NCI-H1092 (cell line): ENCODE results near the gene ZBTB18.

Experiments
- DNase-seq: peaks from one replicate; lab custom pipeline; 2025; lab: John Stamatoyannopoulos, UW

ZBTB18 gene

DNA sequence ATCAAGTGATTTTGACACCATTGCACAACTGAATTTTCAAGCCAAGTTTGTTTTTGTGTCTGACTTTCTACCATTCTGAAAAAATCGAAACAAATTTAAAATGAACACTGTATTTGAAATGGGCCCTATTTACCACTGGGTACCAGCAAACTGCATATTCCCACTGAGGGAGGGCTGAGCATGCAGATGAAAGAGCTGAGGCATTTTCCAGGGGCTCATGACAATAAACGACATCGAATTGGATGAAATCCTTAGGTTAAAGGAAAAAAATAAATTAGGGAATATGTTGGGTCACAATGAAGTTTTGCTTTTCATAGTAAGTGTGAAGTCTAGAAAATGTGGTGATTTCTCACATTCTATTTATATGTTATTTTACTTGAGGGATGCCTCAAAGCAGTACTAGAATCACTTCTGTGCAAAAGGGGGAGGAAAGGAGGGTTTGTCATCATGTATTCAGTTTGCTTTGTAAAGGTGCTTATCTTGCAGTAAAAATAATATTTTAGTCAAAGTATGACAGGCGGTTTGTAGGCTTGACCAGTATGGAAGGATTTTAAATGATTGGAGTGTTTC is 11.2 kb downstream of the ZBTB18 start:
- DNase-seq: no peak

DNA sequence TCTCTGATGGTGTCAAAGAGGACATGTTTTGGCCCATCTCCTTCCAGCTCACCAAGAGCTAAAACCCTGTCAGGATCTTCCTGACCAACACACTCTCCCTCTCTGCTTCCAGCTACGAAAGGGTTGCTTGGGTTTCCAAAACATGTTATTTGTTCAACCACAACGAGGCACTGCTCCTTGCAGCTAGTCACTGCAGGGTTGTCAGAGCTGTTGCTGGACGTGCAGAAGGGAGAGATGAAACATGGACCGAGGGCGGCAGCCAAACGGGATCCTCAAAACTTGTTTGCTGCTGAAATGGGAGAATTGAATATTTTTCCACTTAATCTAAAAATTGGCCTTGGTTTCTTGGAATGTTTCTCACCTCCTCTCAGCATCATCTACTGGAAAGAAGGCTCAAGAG is 12.4 kb downstream of the ZBTB18 start:
- no peak for DNase-seq

GRCh38 chr1:244064621-244065020 is 13.5 kb downstream of the ZBTB18 start:
- DNase-seq: no peak

DNA sequence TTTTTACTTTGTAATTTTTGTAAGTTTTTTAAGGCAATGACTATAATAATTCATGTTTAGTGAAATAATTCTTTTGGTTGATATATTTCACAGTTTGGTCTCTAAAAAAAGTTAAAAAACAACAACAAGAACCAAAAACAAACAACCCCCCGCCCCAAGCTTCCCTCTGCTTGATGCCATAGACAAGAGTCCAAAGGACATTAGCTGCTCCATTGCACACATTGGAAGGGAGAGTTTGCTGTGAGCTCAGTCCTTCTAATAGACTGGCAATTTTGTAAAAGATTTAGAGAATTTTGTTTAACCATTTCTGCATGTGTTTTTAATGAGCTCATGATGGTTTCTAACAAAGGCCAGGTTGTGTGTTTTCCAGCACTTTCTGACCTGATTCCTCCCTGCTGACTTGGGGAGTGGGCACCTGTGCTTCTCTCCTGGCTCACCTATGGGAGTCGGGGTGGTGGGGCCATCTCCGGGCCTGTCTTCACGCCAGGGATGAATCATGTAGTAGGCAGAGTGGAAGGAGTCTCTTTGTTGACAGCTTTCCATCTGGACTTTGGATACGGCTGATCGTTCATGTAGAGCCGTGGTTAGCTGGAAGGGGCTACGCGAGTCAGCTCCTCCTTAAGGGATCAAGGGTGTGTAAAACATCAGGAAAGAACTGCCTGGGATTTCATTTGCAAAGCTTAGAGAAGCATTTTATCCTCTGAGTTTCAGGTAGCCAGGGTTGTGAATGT is 14.1 kb downstream of the ZBTB18 start:
- DNase-seq: no peak

- no peak for DNase-seq
Observed at GRCh38 chr1:244065960-244066388, 14.9 kb downstream of the ZBTB18 start.

- no peak for DNase-seq
Observed at GRCh38 chr1:244066954-244067716, 16.1 kb downstream of the ZBTB18 start.

- no peak for DNase-seq
Observed at GRCh38 chr1:244067893-244068292, 16.8 kb downstream of the ZBTB18 start.

GRCh38 chr1:244068567-244068966 is 17.5 kb downstream of the ZBTB18 start:
- DNase-seq: no peak

DNA sequence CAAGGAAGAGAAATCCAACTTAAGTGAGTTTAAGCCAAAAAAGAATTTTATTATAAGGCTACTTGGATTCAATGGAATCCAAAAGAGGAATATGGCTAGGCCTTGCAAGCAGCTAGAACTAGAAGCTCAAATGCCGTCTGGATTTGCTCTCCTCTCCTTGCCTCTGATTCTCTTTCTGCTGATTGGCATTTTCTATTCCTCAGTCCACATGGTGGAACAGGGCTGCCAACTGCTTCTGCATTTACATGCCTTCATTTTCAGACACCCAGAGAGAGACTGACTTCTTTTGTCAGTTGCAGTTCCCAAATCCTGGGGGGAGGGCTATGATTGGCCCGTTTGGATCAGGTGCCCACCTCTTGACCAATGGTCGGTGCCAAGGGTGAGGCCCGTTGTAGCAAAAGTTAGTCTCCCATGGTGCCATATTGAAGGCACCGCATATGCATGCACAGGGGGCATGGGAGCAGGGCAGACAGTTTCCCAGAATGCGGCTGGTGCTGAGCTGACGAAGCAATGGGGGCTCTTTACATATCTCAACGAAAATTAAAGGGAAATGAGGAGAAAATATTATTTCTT is 18.3 kb downstream of the ZBTB18 start:
- no peak for DNase-seq

GRCh38 chr1:244074559-244075171 is 23.6 kb downstream of the ZBTB18 start:
- no peak for DNase-seq

DNA sequence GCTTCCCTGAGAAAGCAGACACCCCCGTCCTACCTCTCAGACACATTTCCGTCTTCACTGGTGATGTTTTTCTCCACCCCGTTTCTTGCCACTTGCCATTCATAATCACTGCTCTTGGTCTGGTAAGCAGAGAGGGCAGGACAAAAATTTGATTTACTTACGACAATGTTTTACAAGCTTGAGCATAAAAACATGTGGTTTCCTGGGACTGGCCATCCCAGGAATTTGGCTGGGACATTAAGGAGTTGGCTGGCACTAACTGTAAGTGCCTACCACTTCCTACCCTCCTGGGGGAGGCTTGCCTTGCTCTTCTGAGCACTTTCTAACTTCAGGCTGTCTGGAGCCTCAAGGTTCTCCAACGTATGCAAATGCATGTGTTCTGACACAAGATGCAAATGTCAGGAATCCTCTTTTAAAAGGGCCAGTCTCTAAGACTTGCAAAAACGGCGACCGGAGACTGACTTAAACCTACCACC is 24.2 kb downstream of the ZBTB18 start:
- DNase-seq: no peak

GRCh38 chr1:244076740-244077139 is 25.7 kb downstream of the ZBTB18 start:
- no peak for DNase-seq

DNA sequence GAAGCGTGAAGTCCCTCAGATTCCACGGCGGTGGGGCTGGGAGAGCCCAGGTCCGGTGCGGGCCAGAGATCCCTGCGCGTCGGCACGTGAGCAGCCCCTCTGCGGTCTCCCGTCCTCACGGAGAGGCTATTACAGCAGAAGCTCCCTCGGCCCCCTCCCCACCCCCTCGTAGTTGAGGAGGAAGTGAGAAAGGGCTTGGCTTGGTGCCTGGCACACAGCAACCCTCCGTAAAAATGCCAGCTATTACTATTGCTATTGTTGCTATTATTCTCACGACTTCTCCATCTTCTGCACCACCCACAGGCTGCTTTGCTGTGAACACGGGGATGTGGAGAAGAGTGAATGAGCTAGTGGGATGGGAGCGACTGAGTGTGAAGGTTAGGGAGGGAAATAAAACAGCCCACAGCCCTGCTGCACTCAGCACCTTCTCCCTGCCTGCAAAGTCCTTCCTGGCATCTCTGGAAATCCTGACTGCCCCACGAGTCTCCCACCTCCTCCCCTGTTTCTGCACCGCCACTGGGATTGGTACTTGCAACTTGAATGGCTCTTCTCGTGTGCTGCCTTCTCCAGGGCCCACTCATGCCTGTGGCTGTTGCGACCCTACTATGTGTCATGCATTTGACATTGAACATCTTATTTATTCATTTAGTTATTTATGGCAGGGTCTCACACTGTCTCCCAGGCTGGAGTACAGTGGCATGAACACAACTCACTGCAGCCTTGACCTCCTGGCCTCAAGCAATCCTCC is 26.6 kb downstream of the ZBTB18 start:
- DNase-seq: peak; percentile 13

DNA sequence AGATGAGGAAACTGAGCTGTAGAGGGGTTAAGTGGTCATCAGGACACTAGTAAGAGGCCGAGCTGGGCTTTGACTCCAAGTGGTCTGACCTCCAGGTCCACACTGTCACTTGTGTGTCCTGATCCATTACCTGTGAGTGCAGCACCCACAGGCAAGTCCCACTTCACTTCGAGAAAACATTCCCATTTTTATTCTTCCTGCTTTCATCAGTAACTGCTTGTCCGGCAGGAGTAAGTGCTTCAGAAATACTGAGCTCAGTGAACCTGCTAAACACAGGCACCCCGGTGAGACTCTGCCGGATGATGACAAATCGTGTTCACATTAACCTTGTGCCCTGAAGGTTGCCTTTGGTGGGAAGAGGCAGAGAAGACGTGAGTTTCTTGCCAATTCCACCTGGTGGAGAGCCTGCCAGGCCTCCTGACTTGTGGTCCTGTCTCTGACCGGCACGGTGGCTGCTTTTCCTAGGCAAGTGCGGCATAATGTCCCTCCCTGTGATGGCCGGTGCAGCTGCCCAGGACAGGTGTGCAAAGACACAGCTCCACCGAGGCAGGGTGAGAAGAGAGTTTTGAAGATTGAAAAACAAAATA is 29.4 kb downstream of the ZBTB18 start:
- DNase-seq: no peak

GRCh38 chr1:244082969-244083368 is 31.9 kb downstream of the ZBTB18 start:
- no peak for DNase-seq

- DNase-seq: no peak
Observed at GRCh38 chr1:244083383-244083943, 32.4 kb downstream of the ZBTB18 start.

DNA sequence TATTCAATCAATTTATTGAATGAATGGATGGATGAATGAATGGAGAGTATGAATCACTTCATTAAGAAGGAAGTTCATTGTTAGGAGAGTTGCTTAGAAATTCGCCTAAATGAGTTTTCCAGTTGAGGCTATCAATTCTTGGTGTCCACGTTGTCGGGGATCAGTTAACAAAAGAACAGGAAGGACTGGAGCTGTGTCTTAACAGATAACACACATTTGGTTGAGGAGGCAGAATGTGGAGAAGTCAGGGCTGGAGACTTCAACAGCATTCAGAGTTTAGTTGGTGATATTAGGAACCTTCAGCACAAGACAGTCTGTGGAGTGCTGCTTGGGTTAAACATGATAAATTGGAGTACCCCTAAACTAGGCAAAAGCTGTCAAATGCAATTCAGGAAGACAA is 33.7 kb downstream of the ZBTB18 start:
- DNase-seq: no peak

DNA sequence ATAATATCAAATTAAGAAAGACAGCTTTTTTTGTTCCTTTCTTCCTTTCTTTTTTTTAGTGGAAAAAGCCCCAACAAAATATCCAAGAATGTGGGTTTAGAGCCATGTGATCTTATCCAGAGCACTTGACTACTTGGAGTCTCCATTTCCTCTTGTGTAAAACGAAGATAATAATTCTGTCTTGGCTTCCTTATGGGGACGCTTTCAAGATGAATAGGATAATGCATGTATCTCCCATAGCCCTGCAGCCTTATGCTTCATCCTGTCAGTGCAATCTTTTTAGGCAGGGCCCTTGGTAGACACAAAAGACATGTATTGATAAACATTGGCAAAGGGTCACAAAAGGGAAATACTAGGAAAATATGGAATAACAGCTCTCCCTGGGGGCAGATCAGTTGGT is 34.8 kb downstream of the ZBTB18 start:
- no peak for DNase-seq

DNA sequence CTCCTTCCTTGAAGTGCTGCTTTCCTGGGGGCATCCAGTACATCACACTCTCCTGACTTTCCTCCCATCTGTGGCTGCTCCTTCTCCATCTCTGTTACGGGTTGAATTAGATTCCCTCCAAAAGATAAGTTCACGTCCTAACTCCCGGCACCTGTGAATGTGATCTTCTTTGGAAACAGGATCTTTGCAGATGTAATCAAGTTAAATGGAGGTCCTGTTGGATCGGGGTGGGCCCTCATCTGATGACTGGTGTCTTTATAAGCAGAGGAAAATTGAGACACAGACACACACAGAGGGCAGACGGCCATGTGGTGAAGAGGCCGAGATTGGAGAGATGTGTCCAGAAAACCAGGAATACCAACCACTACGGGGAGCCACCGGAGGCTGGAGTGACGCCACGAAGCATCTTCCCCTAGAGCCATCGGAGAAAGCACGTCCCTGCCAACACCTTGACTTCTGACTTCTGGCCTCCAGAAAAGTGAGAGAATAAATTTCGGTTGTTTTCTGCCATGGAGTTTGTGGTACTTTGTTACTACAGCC is 36.0 kb downstream of the ZBTB18 start:
- DNase-seq: no peak

DNA sequence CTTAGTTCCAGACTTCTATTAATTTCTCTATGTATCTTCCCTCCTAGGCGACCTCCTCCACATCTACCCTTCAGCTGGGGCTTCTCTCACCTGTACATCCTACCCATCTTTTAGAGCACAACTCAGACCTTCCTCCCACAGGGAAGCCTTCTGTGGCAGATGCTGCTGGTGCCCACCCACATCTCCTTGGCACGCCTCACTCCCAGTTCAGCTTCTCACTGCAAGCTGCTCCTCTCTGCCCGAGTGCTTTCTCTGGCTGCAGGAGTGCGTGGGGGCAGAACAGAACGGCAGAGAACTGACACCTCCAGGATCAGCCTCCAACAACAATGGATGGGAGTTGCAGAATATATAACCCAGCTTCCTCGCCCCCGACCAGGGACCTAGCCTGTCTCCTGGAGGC is 36.5 kb downstream of the ZBTB18 start:
- DNase-seq: no peak

- DNase-seq: no peak
Observed at GRCh38 chr1:244088161-244088560, 37.1 kb downstream of the ZBTB18 start.
